ENCODE results near the gene COL2A1. TPM values are rescaled to one million over a fixed set of nuclear protein-coding genes. Genes with fewer than 3 reads are reported as not detected.

Gene COL2A1
- total RNA-seq, 2 experiments from 2014 or later, result not detected

Other genes starting within 250 kb of the COL2A1 start
- gene RAPGEF3, start 245.6 kb downstream of the COL2A1 start, total RNA-seq, result 1 to 10 TPM; 1.5 to 1.6 TPM
- gene SLC48A1, start 231.2 kb downstream of the COL2A1 start, total RNA-seq, result 10 to 100 TPM; 16.6 to 21.0 TPM
- 100 to 1,000 TPM; 272 to 289 TPM for gene HDAC7, start 184.6 kb downstream of the COL2A1 start, total RNA-seq
- 10 to 100 TPM; 56.4 to 57.7 TPM for gene VDR, start 99.5 kb downstream of the COL2A1 start, total RNA-seq
- gene TMEM106C, start 40.9 kb downstream of the COL2A1 start, total RNA-seq, result 100 to 1,000 TPM; 226 to 247 TPM
- gene SENP1, start 101.6 kb upstream of the COL2A1 start, total RNA-seq, result 10 to 100 TPM; 41.4 to 47.8 TPM
- 10 to 100 TPM; 68.2 to 71.9 TPM for gene PFKM, start 114.9 kb upstream of the COL2A1 start, total RNA-seq
- gene ASB8, start 153.0 kb upstream of the COL2A1 start, total RNA-seq, result 10 to 100 TPM; 36.7 to 47.9 TPM
- under 1 TPM in 1 of 2 experiments, not detected in 1; 0.14 TPM for gene CCDC184, start 179.2 kb upstream of the COL2A1 start, total RNA-seq
- not detected for gene OR10AD1, start 198.8 kb upstream of the COL2A1 start, total RNA-seq

All from activated naive CD4-positive, alpha-beta T cell treated with anti-CD3 and anti-CD28 coated beads for 36 hours (primary cell).